HL-60 (cell line): ENCODE data around the gene ACER1.
"Not testable (repeated sequence)": the region's sequence is repeated elsewhere in the genome, so short reads cannot be mapped to it uniquely, and the experiment has no call there.

Experiments used
- DNase-seq, 2 experiments: peaks; one replicate each; pipeline ENCODE4 v3.0.0-alpha.2; 2010 to 2020; ENCODE audit warnings: low read depth in 1 of 2, low spot score in 1 of 2
- H3K27ac ChIP-seq: fragments of 250-450 bp; sonication (Bioruptor Pico); replicated peaks from 2 replicates; pipeline ENCODE4 v1.5.1; 2020; ENCODE audit warnings: mild to moderate bottlenecking, moderate library complexity
- H3K27me3 ChIP-seq: fragments of 250-450 bp; sonication (Bioruptor Pico); 2 replicates; pipeline ENCODE4 v1.5.1; 2021; ENCODE audit warnings: mild to moderate bottlenecking, moderate library complexity; ENCODE audit not compliant: insufficient read depth, poor library complexity, severe bottlenecking
- H3K4me3 ChIP-seq: replicated peaks from 2 replicates; pipeline ENCODE4 v1.5.1; 2011; ENCODE audit warnings: mild to moderate bottlenecking, control low read depth, low read length; ENCODE audit not compliant: insufficient read depth
- CTCF ChIP-seq: IDR thresholded peaks from one replicate; pipeline ENCODE4 v1.5.1; 2011; ENCODE audit warnings: low read length, control low read depth, inconsistent platforms; ENCODE audit not compliant: insufficient read depth
- GABPA ChIP-seq: IDR thresholded peaks from 2 replicates; pipeline ENCODE4 v1.6.1; 2012; ENCODE audit warnings: low read depth
- POLR2AphosphoS5 ChIP-seq: IDR thresholded peaks from 2 replicates; pipeline ENCODE4 v1.6.1; 2012; ENCODE audit warnings: low read depth
- REST ChIP-seq: IDR thresholded peaks from 2 replicates; pipeline ENCODE4 v1.6.1; 2012; ENCODE audit warnings: low read depth; ENCODE audit not compliant: insufficient replicate concordance
- SPI1 ChIP-seq: IDR thresholded peaks from 2 replicates; pipeline ENCODE4 v1.6.1; 2012; ENCODE audit warnings: low read depth, mild to moderate bottlenecking, borderline replicate concordance

The ACER1 gene

GRCh38 chr19:6359568-6360341, 26.3 kb upstream of the ACER1 start:
- no peaks in the 10 kb centered on the region for H3K27me3 ChIP-seq
- H3K27ac ChIP-seq = no peak overlapping the region
- no peak for DNase-seq
- no peak overlapping the region for H3K4me3 ChIP-seq
- TF ChIP-seq POLR2AphosphoS5 (no peak), CTCF (no peak), SPI1 (no peak), GABPA (no peak), REST (no peak)

GRCh38 chr19:6358003-6358402, 24.6 kb upstream of the ACER1 start:
- Histone ChIP-seq H3K4me3 (no peak overlapping the region), H3K27me3 (no peaks in the 10 kb centered on the region), H3K27ac (no peak overlapping the region)
- TF ChIP-seq SPI1 = no peak
- no peak for TF ChIP-seq CTCF
- TF ChIP-seq REST = no peak
- no peak for TF ChIP-seq POLR2AphosphoS5
- no peak for TF ChIP-seq GABPA
- no peak for DNase-seq

- Histone ChIP-seq H3K27ac (no peak overlapping the region), H3K4me3 (no peak overlapping the region), H3K27me3 (no peaks in the 10 kb centered on the region)
- TF ChIP-seq REST = no peak
- TF ChIP-seq SPI1 = no peak
- TF ChIP-seq POLR2AphosphoS5 = no peak
- TF ChIP-seq CTCF = no peak
- TF ChIP-seq GABPA = no peak
- no peak for DNase-seq
Measured at GRCh38 chr19:6357174-6357573, 23.8 kb upstream of the ACER1 start.

- H3K27me3 ChIP-seq, H3K4me3 ChIP-seq, H3K27ac ChIP-seq, DNase-seq: not testable (repeated sequence)
Measured at GRCh38 chr19:6355321-6356040, 22.1 kb upstream of the ACER1 start.
